Stimulated activated naive CD4-positive, alpha-beta T cell treated with Interleukin-2 at 50 U/mL for 16 hours (primary cell): ENCODE measurements around the gene ILDR1.

ENCODE experiments used
- DNase-seq: peaks from one replicate; lab custom pipeline; 2025; lab: John Stamatoyannopoulos, UW

ILDR1 gene

GRCh38 chr3:121992601-121993560 is 29.2 kb downstream of the ILDR1 start:
- no peak for DNase-seq

GRCh38 chr3:121989943-121990342 is 32.1 kb downstream of the ILDR1 start:
- no peak for DNase-seq

GRCh38 chr3:121988146-121988545 is 33.9 kb downstream of the ILDR1 start:
- no peak for DNase-seq

- DNase-seq, result no peak
These were observed 36.2 kb downstream of the ILDR1 start for GRCh38 chr3:121985846-121986245.

GRCh38 chr3:121981473-121981872 is 40.6 kb downstream of the ILDR1 start:
- no peak for DNase-seq

GRCh38 chr3:121980450-121980796 is 41.6 kb downstream of the ILDR1 start:
- no peak for DNase-seq

- no peak for DNase-seq
These were observed 42.2 kb downstream of the ILDR1 start for GRCh38 chr3:121979734-121980449.

- DNase-seq, result no peak
These were observed 42.8 kb downstream of the ILDR1 start for GRCh38 chr3:121979246-121979645.

- DNase-seq, result no peak
These were observed 45.3 kb downstream of the ILDR1 start for GRCh38 chr3:121976727-121977126.

GRCh38 chr3:121975702-121976302 is 46.2 kb downstream of the ILDR1 start:
- no peak for DNase-seq

- no peak for DNase-seq
These were observed 47.4 kb downstream of the ILDR1 start for GRCh38 chr3:121974601-121975111.

- DNase-seq, result no peak
These were observed 52.0 kb downstream of the ILDR1 start for GRCh38 chr3:121970047-121970446.

GRCh38 chr3:121969631-121970030 is 52.4 kb downstream of the ILDR1 start:
- DNase-seq, result no peak

- no peak for DNase-seq
These were observed 58.4 kb downstream of the ILDR1 start for GRCh38 chr3:121963608-121964007.

- DNase-seq, result no peak
These were observed 59.6 kb downstream of the ILDR1 start for GRCh38 chr3:121962443-121962842.

- DNase-seq, result no peak
These were observed 60.8 kb downstream of the ILDR1 start for GRCh38 chr3:121961283-121961682.

GRCh38 chr3:121958801-121959200 is 63.2 kb downstream of the ILDR1 start:
- DNase-seq, result no peak

- no peak for DNase-seq
These were observed 64.2 kb downstream of the ILDR1 start for GRCh38 chr3:121957674-121958415.

GRCh38 chr3:121956363-121956762 is 65.7 kb downstream of the ILDR1 start:
- no peak for DNase-seq

- no peak for DNase-seq
These were observed 70.6 kb downstream of the ILDR1 start for GRCh38 chr3:121951291-121951919.

GRCh38 chr3:121948641-121949040 is 73.4 kb downstream of the ILDR1 start:
- DNase-seq, result no peak
